Forelimb muscle (tissue), 1 donor: ENCODE data around the gene PPM1G. TPM values are rescaled to one million over a fixed set of nuclear protein-coding genes. Genes with fewer than 3 reads are reported as not detected.
"Not testable (repeated sequence)": the region's sequence is repeated elsewhere in the genome, so short reads cannot be mapped to it uniquely, and the experiment has no call there.

Experiments
- DNase-seq: peaks from one replicate; pipeline ENCODE4 v3.0.0-alpha.2; 2013; ENCODE audit warnings: low read depth
- polyA plus RNA-seq: library from polyadenylated mRNA; unstranded; fragments of 120-200 nt; gene quantifications from one replicate; pipeline ENCODE4 v1.2.1, GENCODE V29; 2013; ENCODE audit not compliant: insufficient read length

The PPM1G gene
- polyA plus RNA-seq, 1 donor, result 53.7 TPM

DNA sequence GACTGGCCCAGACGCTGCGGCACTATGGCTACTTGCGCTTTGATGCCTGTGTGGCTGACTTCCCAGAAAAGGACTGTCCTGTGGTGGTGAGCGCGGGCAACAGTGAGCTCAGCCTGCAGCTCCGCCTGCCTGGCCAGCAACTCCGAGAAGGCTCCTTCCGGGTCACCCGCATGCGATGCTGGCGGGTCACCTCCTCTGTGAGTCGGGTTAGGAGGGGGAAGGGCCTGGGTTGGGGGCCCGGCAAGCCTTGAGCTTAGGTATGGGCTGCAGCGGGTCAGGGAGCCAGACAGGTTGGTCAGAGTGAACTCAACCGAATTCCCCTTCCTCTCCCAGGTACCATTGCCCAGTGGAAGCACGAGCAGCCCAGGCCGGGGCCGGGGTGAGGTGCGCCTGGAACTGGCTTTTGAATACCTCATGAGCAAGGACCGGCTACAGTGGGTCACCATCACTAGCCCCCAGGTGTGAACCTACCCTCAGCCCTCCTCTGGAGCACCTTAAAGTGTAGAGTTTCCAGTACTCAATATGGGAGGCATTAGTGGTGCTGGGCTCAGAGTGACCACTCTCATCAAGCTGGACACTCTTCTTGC, 33.8 kb downstream of the PPM1G start:
- DNase-seq, result no peak

DNA sequence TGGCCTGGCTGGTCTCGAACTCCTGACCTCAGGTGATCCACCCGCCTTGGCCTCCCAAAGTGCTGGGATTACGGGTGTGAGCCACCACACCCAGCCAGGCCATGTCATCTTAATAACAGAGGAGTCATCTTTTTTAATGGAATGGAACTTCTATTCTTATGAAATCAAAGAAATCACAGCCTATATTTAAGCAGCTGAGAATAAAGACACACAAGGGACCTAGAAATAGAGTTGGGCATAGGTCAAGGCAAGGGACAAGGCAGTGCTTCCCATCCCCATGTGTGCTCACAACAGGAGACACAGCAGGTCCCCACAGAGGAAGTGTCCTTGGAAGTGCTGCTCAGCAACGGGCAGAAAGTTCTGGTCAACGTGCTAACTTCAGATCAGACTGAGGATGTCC, 35.8 kb downstream of the PPM1G start:
- DNase-seq, result no peak

DNA sequence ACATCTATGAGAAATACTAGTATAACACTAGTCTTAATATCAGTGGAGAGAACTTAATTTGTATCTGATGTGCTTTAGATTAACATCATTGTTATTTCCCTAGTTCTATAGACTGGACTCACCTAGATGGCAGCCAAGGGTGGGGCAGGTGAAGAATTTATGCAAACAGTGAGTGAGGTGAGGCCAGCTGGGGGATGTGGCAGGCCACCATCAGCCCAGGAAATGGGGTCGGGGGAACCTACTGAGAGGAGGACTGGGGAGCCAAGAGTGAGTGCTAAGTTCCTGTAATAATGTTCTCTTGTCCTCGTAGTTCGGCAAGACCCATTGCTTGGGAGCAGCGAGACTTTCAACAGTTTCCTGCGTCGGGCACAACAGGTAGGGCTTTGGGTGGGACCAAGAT, 36.5 kb downstream of the PPM1G start:
- no peak for DNase-seq

DNA sequence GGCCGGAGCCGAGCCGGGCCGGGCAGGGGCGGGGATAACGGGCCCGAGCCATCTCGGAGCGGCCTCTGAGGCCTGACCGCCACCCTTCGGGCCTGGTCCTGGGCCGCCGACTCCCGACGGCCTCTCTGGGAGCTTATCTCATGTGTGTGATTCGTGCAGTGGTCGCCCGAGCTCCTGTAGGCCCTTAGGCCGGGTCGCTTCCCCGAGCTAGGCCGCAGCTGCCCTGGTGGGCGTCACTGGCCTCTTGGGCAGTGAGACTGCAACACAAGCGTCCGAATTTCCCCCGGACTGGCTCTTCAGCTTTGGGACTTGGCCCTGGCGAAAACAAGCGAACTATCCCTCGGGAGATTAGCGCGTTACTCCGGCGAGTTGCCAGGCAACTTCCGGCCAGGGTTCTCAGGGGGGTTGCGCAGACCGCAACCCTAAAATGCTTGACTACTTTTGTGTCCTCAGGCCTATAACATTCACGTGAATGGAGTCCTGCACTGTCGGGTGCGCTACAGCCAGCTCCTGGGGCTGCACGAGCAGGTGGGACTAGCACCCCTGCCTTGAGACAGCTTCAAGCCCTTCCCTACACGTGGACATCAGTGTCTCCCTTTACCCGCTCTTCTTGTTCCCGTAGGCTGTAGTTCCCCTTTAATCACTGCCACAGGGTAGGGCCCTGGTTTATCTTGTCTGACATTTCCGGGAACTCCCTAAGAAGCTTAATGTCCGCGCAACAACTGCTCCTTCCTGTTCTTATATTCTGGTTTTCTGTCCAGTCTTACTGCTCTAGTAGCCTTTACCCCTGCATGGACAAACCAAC, 38.4 kb downstream of the PPM1G start:
- no peak for DNase-seq

DNA sequence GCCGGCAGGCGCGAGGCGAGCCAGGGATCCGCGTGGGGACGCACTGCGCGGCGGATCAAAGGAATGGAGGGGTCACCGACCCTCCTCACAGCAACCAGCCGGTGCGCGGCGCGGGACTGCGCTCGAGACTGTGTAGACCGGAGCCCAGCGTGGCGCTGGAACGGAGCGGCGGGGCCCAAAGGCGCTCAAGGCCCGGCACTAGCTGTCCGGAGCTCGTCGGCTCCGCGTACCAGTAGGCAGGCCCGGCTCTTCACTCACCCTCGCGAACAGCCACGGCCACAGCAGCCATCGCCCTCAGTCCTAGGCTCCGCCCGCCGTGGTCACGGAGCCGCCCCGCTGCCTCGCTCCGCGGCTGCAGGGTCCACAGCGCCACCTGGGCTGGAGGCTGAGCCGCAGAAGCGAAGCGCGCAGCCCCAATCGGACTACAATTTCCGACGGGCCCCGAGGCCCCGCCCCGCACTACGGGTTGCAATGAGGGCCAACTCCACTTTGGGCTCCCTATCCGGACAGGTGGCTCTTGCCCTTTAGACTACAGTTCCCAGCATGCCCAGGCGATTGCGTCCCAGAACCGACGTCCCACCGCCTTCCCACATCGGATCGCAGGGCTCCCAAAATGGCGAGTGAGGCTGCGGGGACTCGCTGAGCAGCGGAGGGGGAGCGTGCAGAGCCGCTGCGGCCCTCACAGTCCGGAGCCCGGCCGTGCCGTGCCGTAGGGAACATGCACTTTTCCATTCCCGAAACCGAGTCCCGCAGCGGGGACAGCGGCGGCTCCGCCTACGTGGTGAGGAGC, 39.2 kb downstream of the PPM1G start, which contains the start of the genes EIF2B4 and SNX17:
Gene EIF2B4 (minus strand): TSS at position 313 of the 790 bp plus-strand sequence. CDS start 24 bp downstream, at position 289.
Gene SNX17 (plus strand): TSS at position 591 of the 790 bp plus-strand sequence. CDS start 128 bp downstream, at position 719.
- DNase-seq, result peak; percentile 98

DNA sequence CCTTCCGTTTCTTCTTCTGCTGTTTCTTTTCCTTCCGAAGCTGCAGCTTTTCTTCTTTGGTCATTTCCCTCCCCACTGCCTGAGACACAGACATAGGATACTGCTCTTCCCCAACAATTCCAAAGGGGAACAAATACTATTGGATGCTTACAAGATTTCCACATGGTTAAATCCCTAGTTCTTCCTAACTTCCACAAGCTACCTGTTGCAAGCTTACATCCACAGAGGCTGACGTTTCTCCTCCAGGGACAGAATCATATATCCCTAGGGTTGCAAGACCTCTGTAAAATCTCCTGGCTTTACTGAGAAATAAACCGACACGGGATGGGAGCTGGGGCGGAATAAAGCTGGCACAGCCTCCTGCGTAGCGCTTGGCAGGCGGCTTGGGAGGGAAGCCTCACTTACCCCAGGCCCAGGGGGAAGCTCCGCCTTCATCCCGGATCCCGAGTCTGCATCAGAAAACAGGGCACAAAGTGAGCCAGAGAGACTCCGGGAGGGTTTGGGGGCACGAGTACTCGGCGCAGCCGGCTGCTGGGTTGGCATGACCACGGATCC, 39.8 kb downstream of the PPM1G start:
- no peak for DNase-seq

DNA sequence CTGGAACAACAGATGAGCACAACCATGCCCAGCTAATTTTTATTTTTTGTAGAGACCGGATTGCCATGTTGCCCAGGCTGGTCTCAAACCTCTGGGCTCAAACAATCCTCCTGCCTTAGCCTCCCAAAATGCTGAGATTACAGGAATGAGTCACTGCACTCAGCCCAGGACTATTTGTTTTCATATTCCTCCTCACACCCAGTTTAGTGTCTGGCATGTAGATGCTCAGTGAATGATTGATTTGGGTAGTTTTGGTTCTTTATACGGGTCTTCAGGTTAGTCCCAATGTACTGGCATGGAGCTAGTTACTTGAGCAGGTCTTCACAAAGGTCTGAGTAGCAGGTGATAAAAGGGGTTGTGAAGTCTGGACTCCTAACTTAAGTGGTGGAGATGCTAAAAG, 45.5 kb downstream of the PPM1G start:
- no peak for DNase-seq

DNA sequence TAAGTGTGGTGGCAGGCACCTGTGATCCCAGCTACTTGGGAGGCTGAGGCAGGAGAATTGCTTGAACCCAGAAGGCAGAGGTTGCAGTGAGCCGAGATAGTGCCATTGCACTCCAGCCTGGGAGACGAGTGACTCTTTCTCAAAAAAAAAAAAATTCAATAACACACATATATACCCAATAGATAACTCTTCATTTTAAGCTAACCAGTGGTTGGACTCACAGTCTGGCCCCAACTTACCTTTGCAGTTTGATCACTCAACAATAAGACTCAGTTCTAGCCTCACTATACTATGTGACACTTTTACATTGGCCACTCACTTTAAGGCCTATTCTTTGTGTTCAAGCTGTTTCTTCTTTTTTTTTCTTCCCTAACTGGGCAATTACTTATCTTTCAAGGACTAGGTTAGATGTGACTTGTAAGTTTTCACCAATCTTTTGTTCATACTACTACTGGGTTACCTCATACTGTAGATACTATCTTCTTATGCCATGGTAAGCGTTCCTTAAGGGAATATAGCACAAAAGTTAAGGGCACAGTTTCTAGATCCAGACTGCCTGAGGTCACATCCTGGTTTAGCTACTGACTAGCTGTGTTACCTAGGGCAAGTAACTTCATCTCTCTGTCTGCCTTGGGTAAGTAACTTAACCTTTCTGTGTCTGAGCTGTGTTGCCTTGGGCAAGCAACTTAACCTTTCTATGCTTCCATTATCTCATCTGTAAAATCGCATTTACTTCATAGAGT, 46.5 kb downstream of the PPM1G start:
- no peak for DNase-seq

DNA sequence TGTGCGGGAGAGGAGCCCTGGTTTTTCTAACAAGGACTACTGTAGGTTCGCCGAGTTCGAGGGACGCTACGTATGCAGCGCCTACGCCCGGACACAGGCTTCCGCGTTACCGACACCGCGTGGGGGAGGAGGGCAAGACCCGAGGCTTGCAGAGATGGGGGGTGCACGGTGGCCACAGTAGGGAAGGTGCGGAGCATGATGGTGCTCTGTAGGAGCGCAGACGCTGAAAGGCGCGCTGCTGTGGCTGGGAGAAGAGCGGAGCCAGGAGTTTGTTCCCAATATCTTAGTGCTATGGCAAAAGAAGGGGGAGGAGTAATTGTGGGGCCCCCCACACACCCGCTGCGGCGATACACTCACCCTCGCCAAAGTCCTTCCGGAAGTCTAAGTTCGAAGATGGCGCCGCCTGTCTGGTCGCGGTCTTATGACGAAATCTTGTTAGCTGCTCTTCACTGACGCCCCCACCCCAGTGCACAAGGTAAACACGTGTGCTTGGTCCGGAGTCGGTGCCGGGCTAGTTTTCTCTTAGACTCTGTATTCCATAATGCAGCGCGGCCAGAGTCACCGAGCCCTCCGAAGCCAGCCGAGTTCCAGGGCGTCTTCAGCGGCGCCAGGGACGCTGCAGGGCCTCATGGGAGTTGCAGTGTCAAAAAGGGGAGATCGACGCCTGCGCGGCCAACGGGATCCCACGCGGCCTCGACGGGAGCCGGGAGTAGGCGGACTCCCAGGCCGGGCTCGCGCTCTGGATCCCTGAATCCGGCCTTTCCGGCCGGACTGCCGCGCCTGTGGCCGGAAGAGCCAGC, 52.8 kb downstream of the PPM1G start, which contains the start of gene GTF3C2:
Gene GTF3C2 (minus strand): TSS at position 383 of the 800 bp plus-strand sequence. CDS start 13,210 bp downstream, outside the sequence.
- peak; percentile 94 for DNase-seq

DNA sequence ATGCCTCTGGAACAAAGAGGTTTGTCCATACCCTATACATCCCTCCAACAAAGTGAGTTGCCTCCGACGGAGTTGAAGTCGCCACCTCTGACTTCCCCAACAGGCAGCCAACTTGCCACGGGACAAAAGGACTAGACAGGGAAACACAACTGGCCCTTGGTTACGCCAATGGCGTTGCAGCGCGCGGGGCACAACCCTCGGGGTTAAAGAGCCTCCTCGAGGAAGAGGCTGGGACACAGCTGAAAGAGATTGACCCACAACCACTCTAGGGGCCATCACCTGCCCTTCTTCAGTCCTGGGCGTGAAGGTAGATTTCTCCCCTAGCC, 53.4 kb downstream of the PPM1G start:
- DNase-seq, result no peak

DNA sequence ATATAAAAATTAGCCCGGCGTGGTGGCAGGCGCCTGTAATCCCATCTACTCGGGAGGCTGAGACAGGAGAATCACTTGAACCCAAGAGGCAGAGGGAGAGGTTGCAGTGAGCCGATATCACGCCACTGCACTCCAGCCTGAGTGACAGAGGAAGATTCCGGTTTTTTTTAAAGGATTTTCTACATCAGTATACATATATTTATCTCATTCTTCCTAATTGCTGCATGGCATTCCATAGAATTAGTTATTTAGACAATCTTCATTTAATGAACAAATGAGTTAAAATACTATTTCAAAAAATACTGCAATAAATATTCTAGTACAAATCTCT, 54.8 kb downstream of the PPM1G start:
- DNase-seq, result no peak

DNA sequence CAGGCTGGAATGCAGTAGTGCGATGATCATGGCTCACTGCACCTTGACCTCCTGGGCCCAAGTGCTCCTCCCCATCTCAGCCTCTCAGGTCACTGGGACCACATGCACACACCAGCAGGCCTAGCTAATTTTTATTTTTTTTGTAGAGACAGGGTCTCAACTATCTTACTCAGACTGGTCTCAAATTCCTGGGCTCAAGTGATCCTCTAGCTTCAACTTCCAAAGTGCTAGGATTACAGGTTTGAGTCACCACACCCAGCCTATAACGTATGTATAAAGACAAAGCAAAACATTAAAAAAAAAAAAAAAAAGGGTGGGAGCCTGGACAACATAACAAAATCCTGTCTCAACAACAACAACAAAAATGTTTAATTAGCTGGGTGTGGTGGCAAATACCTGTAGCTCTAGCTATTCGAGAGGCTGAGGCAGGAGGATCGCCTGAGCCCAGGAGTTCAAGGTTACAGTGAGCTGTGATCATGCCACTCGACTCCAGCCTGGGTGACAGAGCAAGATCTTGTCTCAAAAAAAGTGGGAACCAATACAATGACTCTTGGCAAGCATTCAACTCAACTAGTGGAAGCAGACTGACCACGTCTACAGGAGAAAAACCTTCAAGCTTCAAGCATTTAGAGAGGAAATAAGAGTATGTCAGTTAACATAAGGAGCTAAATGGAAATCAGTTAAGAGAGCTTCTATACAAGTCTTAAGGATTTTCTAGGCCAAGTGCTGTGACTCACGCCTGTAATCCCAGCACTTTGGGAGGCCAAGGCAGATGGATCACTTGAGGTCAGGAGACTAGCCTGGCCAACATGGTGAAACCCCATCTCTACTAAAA, 55.4 kb downstream of the PPM1G start:
- DNase-seq, result no peak

DNA sequence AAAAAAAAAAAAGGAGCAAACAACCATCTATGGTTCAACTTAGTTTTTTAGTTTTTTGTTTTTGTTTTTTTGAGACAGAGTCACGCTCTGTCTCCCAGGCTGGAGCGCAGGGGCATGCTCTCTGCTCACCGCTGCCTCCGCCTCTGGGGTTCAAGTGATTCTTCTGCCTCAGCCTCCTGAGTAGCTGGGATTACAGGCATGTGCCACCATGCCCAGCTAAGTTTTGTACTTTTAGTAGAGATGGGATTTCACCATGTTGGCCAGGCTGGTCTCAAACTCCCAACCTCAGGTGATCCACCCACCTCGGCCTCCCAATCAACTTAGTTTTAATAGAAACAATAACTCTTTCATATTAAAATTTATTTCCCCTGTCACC, 56.0 kb downstream of the PPM1G start:
- not testable (repeated sequence) for DNase-seq

DNA sequence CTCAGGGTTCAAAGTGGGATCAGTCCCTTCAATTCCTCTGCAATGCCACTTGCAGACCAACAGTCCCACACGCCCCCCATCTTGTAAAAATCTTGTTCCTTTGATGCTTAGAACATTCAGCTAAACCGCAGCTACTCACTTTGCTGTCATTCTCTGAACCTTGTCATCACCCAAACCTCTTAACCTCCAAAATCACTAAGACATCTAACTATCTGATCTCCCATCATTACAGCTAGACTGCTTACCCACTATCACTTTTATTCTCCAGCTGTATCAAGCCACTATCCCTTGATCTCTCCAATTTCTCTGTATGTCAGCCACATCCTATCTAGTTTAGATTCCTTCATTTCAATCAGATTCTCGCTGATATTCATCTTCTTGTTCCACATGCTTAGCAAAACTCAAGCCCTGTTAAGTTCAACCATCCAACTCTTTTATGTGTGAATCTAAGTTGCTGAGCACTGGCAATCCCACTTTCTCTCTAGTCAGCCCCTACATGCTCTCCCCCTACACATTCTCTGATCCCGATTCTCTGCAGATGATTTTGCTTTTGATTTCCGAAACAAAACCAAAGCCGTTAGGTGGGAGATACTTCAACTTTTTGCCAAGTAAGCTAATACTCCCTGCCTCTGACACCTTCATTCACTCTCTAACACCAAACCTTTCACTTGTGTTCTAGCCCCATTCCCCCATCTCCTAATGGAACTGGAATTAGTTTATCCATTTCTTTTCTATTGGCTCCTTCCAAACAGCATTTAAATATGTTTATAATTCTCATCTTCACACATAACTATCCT, 57.4 kb downstream of the PPM1G start:
- no peak for DNase-seq

DNA sequence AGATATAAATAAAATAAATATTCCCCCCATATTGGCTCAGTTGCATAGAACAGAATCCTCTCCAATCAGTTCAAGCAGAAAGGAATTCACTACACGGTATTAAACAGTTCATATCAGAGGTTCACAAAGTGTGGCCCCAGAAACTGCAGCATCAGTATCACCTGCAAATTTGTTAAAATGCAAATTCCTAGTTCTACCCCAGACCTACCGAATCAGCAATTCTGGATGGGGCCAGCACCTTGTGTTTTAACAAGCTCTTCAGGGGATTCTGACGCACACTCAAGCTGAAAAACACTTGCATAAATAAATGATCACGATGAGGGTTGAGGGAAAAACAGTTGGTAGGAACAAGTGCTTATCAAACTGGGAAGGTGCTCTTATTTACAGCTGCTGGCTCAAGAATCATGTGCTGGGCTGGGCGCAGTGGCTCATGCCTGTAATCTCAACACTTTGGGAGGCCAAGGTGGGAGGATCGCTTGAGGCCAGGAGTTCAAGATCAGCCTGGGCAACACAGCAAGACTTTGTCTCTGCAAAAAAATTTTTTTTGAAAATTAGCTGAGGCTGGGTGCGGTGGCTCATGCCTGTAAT, 59.2 kb downstream of the PPM1G start:
- no peak for DNase-seq

DNA sequence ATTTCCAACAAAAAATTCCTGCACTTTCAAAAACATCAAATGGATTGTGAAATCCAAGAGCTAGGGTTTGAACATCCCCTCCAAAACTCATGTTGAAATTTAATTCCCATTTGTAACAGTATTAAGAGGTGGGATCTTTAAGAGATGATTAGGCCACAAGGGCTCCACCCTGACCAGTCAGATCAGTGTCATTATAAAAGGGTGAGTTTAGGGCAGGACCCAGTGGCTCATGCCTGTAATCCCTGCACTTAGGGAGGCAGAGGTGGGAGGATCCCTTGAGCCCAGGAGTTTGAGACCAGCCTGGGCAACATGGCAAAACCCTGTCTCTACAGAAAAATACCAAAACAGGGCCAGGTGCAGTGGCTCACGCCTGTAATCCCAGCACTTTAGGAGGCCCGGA, 61.8 kb downstream of the PPM1G start:
- no peak for DNase-seq

DNA sequence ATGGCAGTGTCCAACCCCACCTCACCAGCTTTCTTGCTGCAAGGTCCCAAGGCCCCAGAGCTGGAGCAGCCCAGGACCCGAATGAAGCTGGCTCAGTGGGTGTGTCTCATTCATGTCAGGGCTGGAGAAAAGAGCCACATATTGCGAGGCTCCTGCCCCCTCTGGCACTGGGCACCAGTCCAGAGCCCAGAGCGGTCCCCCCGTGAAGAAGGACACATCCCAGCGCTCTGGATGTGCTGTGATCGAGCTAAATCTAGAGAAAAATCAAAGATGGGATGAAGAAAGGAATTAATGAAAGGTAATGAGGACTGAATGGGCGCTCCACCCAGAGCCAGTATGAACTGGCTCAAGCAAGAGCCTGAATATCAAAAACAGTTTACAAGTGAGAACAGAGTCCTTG, 73.2 kb downstream of the PPM1G start:
- DNase-seq, result no peak

DNA sequence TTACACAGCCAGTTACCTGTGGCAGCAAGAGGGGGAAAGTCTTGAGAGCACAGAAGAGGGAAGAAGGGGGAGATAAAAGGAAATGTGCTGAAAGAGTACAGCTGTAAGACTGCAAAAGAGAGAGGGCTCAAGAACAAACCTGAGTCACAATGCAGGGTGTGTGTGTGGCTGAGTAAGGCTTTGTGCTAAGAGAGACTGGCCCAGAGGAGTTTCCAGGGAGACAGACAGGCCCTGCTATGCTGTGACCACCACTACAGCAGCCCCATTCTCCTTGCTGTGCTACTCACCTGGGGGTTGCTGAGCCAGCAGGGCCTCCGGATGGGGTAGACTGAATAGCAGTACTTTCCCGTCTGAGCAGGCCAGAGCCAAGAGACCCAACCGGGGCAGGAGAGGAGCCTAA, 74.1 kb downstream of the PPM1G start:
- DNase-seq, result no peak
